A549 (cell line): ENCODE data around the gene RABL3.

Experiments
- CBX8 ChIP-seq: fragments of 200-600 bp; sonication (generic); IDR thresholded peaks from 2 replicates; pipeline ENCODE4 v1.6.1; 2016
- CTCF ChIP-seq: fragments of >200 bp; sonication (Bioruptor Twin); formaldehyde crosslinking; IDR thresholded peaks from 3 replicates; pipeline ENCODE4 v1.5.1; 2016
- EP300 ChIP-seq, 2 experiments: fragments of >200 bp; sonication (Bioruptor Twin); formaldehyde crosslinking; IDR thresholded peaks; 2 replicates in 1 of 2; 3 replicates in 1 of 2; pipeline ENCODE4 v1.6.1; 2016 to 2017
- HDAC2 ChIP-seq: fragments of 200-600 bp; sonication (generic); IDR thresholded peaks from 2 replicates; pipeline ENCODE4 v1.6.1; 2016
- JUNB ChIP-seq: fragments of >200 bp; sonication (Bioruptor Twin); formaldehyde crosslinking; IDR thresholded peaks from 2 replicates; pipeline ENCODE4 v1.6.1; 2016
- MAFK ChIP-seq: fragments of 450-650 bp; IDR thresholded peaks from 2 replicates; pipeline ENCODE4 v1.6.1; 2014; ENCODE audit not compliant: partially characterized antibody
- MAX ChIP-seq: IDR thresholded peaks from 2 replicates; pipeline ENCODE4 v1.6.1; 2012
- POLR2A ChIP-seq: IDR thresholded peaks from 2 replicates; pipeline ENCODE4 v1.6.1; 2012; ENCODE audit warnings: mild to moderate bottlenecking, low read length
- RAD21 ChIP-seq, 2 experiments: fragments of >200 bp in 1 of 2; sonication (Bioruptor Twin) in 1 of 2; formaldehyde crosslinking in 1 of 2; IDR thresholded peaks in 1 of 2; conservative IDR thresholded peaks in 1 of 2; 2 replicates in 1 of 2; 3 replicates in 1 of 2; pipeline ENCODE4 v1.6.1; 2012 to 2018; ENCODE audit warnings: inconsistent platforms in 1 of 2
- RCOR1 ChIP-seq: fragments of 150-350 bp; IDR thresholded peaks from 2 replicates; pipeline ENCODE4 v1.6.1; 2014; ENCODE audit warnings: antibody characterized with exemption, low read length, low read depth
- REST ChIP-seq: fragments of 200-600 bp; sonication (generic); IDR thresholded peaks from 2 replicates; pipeline ENCODE4 v1.6.1; 2016; ENCODE audit warnings: antibody characterized with exemption, mild to moderate bottlenecking, moderate library complexity
- SREBF2 ChIP-seq: fragments of 450-650 bp; IDR thresholded peaks from 2 replicates; pipeline ENCODE4 v1.6.1; 2014; ENCODE audit warnings: mild to moderate bottlenecking, moderate library complexity
- USF2 ChIP-seq: fragments of 450-650 bp; IDR thresholded peaks from 2 replicates; pipeline ENCODE4 v1.6.1; 2014; ENCODE audit warnings: antibody characterized with exemption

GRCh38 chr3:120648290-120648689, 94.0 kb downstream of the RABL3 start:
- TF ChIP-seq HDAC2 (no peak), RCOR1 (no peak), REST (no peak), JUNB (no peak), CTCF (no peak), SREBF2 (no peak), POLR2A (no peak), MAFK (no peak), RAD21 (conservative IDR thresholded peaks at IDR 0.05 in 1 of 2, IDR thresholded peaks at IDR 0.05 in 1 of 2) (no peak), CBX8 (no peak), USF2 (no peak), EP300 (IDR thresholded peaks at IDR 0.05) (no peak), MAX (no peak)
